Smooth muscle cell (in vitro differentiated cells): ENCODE data around the gene LATS2. TPM values are rescaled to one million over a fixed set of nuclear protein-coding genes. Genes with fewer than 3 reads are reported as not detected.

Experiments
- DNase-seq: peaks from one replicate; lab custom pipeline; 2025; ENCODE audit not compliant: unreplicated experiment; lab: John Stamatoyannopoulos, UW
- H2AFZ ChIP-seq: fragments of 200-600 bp; sonication (generic); 2 replicates; pipeline ENCODE4 v1.6.0; 2016; ENCODE audit warnings: antibody characterized with exemption, low read depth, mild to moderate bottlenecking
- H3F3A ChIP-seq: fragments of 200-600 bp; sonication (generic); 2 replicates; pipeline ENCODE4 v1.6.0; 2017; ENCODE audit warnings: antibody characterized with exemption, low read depth
- H3K27ac ChIP-seq: fragments of 200-600 bp; sonication (generic); 2 replicates; pipeline ENCODE4 v1.5.1; 2016; ENCODE audit warnings: low read depth, mild to moderate bottlenecking
- H3K27me3 ChIP-seq: fragments of 200-600 bp; sonication (generic); 2 replicates; pipeline ENCODE4 v1.6.1; 2016; ENCODE audit warnings: low read depth, mild to moderate bottlenecking
- H3K36me3 ChIP-seq: fragments of 200-600 bp; sonication (generic); 2 replicates; pipeline ENCODE4 v1.5.1; 2016; ENCODE audit warnings: low read depth
- H3K4me1 ChIP-seq: fragments of 200-600 bp; sonication (generic); 2 replicates; pipeline ENCODE4 v1.5.1; 2016; ENCODE audit warnings: low read depth
- H3K4me2 ChIP-seq: fragments of 200-600 bp; sonication (generic); 2 replicates; pipeline ENCODE4 v1.6.0; 2016; ENCODE audit warnings: mild to moderate bottlenecking
- H3K4me3 ChIP-seq: fragments of 200-600 bp; sonication (generic); 2 replicates; pipeline ENCODE4 v1.5.1; 2016; ENCODE audit warnings: mild to moderate bottlenecking
- H3K79me2 ChIP-seq: fragments of 200-600 bp; sonication (generic); 2 replicates; pipeline ENCODE4 v1.6.0; 2016; ENCODE audit warnings: low read depth, mild to moderate bottlenecking
- H3K9ac ChIP-seq: fragments of 200-600 bp; sonication (generic); 2 replicates; pipeline ENCODE4 v1.6.0; 2016; ENCODE audit warnings: low read depth
- H3K9me3 ChIP-seq: fragments of 200-600 bp; sonication (generic); replicated peaks from 2 replicates; pipeline ENCODE4 v1.5.1; 2016; ENCODE audit warnings: low read depth
- H4K20me1 ChIP-seq: fragments of 200-600 bp; sonication (generic); 2 replicates; pipeline ENCODE4 v1.6.0; 2016; ENCODE audit warnings: low read depth
- CTCF ChIP-seq: fragments of 200-600 bp; sonication (generic); IDR thresholded peaks from 2 replicates; pipeline ENCODE4 v1.5.1; 2017; ENCODE audit warnings: borderline replicate concordance, mild to moderate bottlenecking, antibody characterized with exemption; ENCODE audit not compliant: insufficient read depth, poor library complexity, severe bottlenecking
- WGBS: methylation state at CpG from one replicate; pipeline ENCODE4 v1.1.7; 2016; ENCODE audit warnings: low lambda C conversion rate; 5-methylcytosine and 5-hydroxymethylcytosine counted together
- polyA plus RNA-seq: library from polyadenylated mRNA; unstranded; fragments of >200 nt; fragmentation: Nextera tagmentation; extraction: Ambion mirVana; gene quantifications from 2 replicates; pipeline ENCODE4 v1.2.1, GENCODE V29; 2016
- total RNA-seq: library from RNA; depleted of rRNA; stranded (reverse); fragments of >200 nt; gene quantifications from 2 replicates; pipeline ENCODE4 v1.2.3, GENCODE V29; 2014

The LATS2 gene
- total and polyA plus RNA-seq, 2 experiments from 2014 or later, result 6.9 to 20.8 TPM

- Histone ChIP-seq H3F3A (no peaks in the 10 kb centered on the region), H3K4me1 (no peaks in the 10 kb centered on the region), H3K9me3 (no peaks in the 10 kb centered on the region), H3K36me3 (no peaks in the 10 kb centered on the region), H4K20me1 (no peaks in the 10 kb centered on the region), H3K27ac (no peak overlapping the region), H3K27me3 (no peaks in the 10 kb centered on the region), H3K79me2 (no peaks in the 10 kb centered on the region), H2AFZ (no peak overlapping the region), H3K4me2 (no peak overlapping the region), H3K9ac (no peak overlapping the region), H3K4me3 (no peak overlapping the region)
- WGBS, result 95% methylated on average over 7 of the region's 7 CpGs
- DNase-seq, result no peak
- no peak for TF ChIP-seq CTCF
Measured at GRCh38 chr13:21100211-21100610, 38.8 kb upstream of the LATS2 start.

GRCh38 chr13:21095311-21095710 lies 33.9 kb upstream of the LATS2 start:
- 100% methylated on average over 1 of the region's 1 CpG for WGBS
- Histone ChIP-seq H4K20me1 (no peaks in the 10 kb centered on the region), H3K79me2 (no peaks in the 10 kb centered on the region), H3K27ac (no peak overlapping the region), H3K9me3 (no peaks in the 10 kb centered on the region), H2AFZ (no peak overlapping the region), H3F3A (no peaks in the 10 kb centered on the region), H3K4me2 (no peak overlapping the region), H3K4me3 (no peak overlapping the region), H3K36me3 (no peaks in the 10 kb centered on the region), H3K9ac (no peak overlapping the region), H3K4me1 (no peaks in the 10 kb centered on the region), H3K27me3 (no peaks in the 10 kb centered on the region)
- no peak for DNase-seq
- no peak for TF ChIP-seq CTCF

- no peaks in the 10 kb centered on the region for H3K79me2 ChIP-seq
- no peaks in the 10 kb centered on the region for H3K36me3 ChIP-seq
- no peak overlapping the region for H3K4me2 ChIP-seq
- no peaks in the 10 kb centered on the region for H3K9me3 ChIP-seq
- no peak overlapping the region for H3K4me3 ChIP-seq
- no peaks in the 10 kb centered on the region for H3F3A ChIP-seq
- no peaks in the 10 kb centered on the region for H3K4me1 ChIP-seq
- H4K20me1 ChIP-seq, result no peaks in the 10 kb centered on the region
- WGBS, result 91% methylated on average over 3 of the region's 3 CpGs
- H3K9ac ChIP-seq, result no peak overlapping the region
- H3K27me3 ChIP-seq, result no peaks in the 10 kb centered on the region
- no peak overlapping the region for H2AFZ ChIP-seq
- no peak for TF ChIP-seq CTCF
- H3K27ac ChIP-seq, result no peak overlapping the region
- DNase-seq, result no peak
Measured at GRCh38 chr13:21089830-21090229, 28.4 kb upstream of the LATS2 start.

GRCh38 chr13:21088534-21088933 lies 27.1 kb upstream of the LATS2 start:
- H3K79me2 ChIP-seq, result no peaks in the 10 kb centered on the region
- TF ChIP-seq CTCF, result no peak
- H3F3A ChIP-seq, result no peaks in the 10 kb centered on the region
- no peaks in the 10 kb centered on the region for H3K36me3 ChIP-seq
- no peak overlapping the region for H3K4me2 ChIP-seq
- no peaks in the 10 kb centered on the region for H3K9me3 ChIP-seq
- H3K4me1 ChIP-seq, result no peaks in the 10 kb centered on the region
- no peak overlapping the region for H3K9ac ChIP-seq
- 93% methylated on average over 1 of the region's 1 CpG for WGBS
- no peak overlapping the region for H3K27ac ChIP-seq
- no peak overlapping the region for H3K4me3 ChIP-seq
- no peaks in the 10 kb centered on the region for H3K27me3 ChIP-seq
- no peak overlapping the region for H2AFZ ChIP-seq
- no peaks in the 10 kb centered on the region for H4K20me1 ChIP-seq
- DNase-seq, result no peak
